HG03045 (cell line): Measurements from ENCODE around the gene ZNF724.
A peak's percentile ranks its signal among the peaks of the same experiment; 100 is the strongest.
"Not testable (repeated sequence)": the region's sequence is repeated elsewhere in the genome, so short reads cannot be mapped to it uniquely, and the experiment has no call there.

Experiments
- ATAC-seq: cut with Tn5 transposase; IDR thresholded peaks from one replicate; pipeline ENCODE4 v1.9.1; 2021; ENCODE audit warnings: mild to moderate bottlenecking, moderate library complexity; ENCODE audit not compliant: unreplicated experiment

ZNF724 gene

GRCh38 chr19:23249911-23250649, at the start of gene ZNF724:
TSS of gene ZNF724 (minus strand) at chr19:23250394. CDS start at chr19:23250242, 152 bp downstream.
- peak; percentile 99 for ATAC-seq

- no peak for ATAC-seq
These were observed 43.9 kb upstream of the ZNF724 start for GRCh38 chr19:23294141-23294540.

DNA sequence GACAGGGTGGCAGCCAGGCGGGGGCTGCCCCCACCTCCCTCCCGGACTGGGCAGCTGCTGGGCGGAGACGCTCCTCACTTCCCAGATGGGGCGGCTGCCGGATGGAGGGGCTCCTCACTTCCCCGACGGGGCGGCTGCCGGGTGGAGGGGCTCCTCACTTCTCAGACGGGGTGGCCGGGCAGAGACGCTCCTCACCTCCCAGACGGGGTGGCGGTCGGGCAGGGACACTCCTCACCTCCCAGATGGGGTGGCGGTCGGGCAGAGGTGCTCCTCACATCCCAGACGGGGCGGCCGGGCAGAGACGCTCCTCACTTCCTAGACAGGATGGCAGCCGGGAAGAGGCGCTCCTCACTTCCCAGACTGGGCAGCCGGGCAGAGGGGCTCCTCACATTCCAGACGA, 39.8 kb upstream of the ZNF724 start:
- ATAC-seq = not testable (repeated sequence)

DNA sequence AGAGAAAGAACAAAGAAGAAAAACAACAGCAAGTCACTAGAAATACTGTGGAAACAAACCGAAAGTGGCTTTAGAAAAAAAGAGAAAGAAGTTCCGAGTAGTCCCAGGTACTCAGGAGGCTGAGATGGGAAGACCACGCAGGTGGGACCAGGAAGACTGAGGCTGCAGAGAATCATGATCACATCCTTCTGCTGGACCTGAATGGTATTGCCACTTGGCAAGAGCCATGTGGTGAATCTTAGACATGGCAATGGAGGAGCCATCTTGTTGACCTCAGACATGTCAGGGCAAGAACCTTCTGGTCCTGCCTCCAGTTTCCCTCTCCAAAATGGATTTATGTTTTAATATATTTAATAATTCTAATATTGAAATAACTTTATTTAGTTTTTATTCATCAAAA, 37.4 kb upstream of the ZNF724 start:
- no peak for ATAC-seq

DNA sequence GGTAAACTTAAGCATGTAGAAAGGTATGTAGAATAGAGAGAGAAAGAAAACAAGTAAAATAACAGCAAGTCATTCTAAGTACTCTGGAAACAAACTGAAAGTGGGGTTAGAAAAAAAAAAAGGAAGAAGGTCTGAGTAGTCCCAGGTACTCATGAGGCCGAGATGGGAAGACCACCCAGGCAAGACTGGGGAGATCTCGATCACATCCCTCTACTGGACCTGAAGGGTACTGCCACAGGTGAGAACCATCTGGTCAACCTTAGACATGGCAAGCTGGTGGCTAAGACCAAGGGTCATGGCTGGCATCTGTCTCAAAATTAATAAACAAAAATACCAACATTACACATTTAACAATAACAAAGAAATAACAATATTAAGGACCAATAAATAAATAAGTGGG, 36.3 kb upstream of the ZNF724 start:
- no peak for ATAC-seq

- ATAC-seq = no peak
These were observed 35.8 kb upstream of the ZNF724 start for GRCh38 chr19:23285948-23286347.

DNA sequence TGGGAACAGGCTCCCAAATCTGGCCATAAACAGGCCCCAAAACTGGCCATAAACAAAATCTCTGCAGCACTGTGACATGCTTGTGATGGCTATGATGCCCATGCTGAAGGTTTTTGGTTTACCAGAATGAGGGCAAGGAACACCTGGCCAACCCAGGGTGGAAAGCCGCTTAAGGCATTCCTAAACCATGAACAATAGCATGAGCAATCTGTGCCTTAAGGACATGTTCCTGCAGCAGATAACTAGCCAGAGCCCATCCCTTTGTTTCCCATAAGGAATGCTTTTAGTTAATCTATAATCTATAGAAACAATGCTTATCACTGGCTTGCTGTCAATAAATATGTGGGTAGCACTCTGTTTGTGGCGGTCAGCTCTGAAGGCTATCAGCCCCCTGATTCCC, 35.1 kb upstream of the ZNF724 start:
- ATAC-seq = not testable (repeated sequence)

DNA sequence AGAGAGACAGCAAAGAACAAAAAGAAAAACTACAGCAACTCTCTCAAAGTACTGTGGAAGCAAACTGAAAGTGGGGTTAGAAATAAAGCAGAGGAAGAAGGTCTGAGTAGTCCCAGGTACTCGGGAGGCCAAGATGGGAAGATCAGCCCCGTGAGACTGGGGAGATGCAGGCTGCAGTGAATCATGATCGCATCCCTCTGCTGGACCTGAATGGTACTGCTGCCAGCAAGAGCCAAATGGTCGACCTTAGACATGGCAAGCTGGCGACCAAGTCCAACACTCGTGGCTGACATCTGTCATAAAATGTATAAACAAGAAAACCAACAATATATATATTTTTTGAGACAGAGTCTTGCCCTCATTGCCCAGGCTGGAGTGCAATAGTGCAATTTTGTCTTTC, 33.7 kb upstream of the ZNF724 start:
- ATAC-seq = no peak

DNA sequence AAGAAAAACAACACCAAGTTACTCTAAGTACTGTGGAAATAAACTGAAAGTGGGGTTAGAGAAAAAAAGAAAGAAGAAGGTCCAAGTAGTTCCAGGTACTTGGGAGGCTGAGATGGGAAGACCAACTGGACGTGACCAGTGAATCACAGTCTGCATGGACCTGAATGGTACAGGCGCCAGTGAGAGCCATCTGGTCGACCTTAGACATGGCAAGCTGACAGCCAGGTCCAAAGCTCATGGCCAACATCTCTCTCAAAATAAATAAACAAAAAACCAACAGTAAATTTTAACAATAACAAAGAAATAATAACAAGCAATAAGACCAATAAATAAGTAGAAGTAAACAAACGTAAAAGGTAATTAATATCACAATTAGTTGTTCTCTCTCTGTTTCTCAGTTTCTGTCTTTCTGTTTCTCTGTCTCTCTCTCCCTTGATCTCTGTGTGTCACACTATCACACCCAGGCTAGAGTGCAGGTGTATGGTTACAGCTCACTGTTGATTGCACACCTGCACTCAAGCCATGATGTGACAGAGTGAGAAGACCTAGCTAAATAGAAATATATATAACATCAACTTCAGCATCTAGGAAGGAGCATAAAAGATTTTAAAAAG, 31.6 kb upstream of the ZNF724 start:
- no peak for ATAC-seq

DNA sequence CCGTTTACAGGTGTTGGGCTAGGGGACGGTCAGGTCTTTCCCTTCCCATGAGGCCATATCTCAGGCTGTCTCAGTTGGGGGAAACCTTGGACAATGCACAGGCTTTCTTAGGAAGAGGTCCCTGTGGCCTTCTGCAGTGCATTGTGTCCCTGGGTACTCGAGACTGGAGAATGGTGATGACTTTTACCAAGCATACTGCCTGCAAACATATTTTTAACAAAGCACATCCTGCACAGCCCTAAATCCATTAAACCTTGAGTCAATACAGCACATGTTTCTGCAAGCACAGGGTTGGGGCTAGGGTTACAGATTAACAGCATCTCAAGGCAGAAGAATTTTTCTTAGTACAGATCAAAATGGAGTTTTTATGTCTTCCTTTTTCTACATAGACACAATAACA, 27.9 kb upstream of the ZNF724 start:
- not testable (repeated sequence) for ATAC-seq

DNA sequence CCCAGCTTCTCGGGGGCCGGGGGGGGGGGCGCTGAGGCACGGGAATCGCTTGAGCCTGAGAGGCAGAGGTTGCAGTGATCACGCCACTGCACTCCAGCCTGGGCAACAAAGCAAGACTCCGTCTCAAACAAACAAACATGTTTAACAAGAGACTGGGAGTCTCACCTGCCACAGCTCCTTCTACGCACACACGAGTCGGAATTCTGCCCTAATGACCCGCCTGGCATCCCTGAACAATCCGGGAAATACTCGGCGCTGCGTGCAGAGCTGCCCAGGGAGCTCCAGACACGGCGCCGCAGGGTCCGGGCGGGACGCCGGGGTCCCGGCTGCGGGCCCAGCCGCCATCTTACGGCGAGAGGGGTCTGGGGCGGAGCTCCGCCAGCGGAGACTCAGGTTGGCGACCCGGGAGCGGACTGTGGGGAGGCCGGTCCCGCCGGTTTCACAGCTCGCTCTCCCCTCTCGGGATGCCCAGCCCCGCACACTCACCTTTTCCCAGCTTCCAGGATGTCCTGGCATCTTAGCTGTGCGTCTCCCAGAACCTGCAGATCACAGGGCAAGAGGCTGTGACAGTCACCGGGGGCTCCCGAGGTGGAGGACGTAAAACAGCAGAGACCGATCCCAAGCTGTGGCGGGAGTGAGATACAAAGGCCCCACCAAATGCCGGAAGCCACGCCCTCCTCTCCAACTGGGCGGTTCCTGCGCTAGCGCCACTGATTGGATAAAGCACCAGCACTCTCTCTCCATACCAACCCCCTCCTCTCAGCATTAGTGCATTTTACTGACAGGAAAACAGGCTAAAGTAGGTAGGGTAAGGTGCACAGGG, 23.6 kb upstream of the ZNF724 start:
- ATAC-seq = peak; percentile 98

- no peak for ATAC-seq
These were observed 22.9 kb upstream of the ZNF724 start for GRCh38 chr19:23273022-23273589.

- no peak for ATAC-seq
These were observed 13.8 kb upstream of the ZNF724 start for GRCh38 chr19:23263870-23264590.

DNA sequence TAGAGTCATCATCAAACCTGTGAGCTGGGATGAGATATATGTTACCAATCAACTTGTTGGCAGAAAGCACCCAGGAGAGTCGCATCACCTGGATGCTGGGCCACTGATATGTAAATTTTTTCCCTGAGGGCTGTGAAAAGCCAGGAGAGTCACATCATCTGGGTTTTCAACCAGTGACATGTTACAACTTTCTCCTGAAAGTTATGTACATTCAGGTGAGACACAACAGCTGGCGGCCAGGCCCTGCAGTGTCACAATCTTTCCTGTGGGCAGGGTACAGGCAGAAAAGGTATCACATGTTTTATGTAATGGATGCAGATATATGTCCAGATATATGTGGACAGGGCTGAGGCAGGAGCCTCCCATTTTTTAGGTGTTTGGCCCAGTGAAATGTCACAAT, 13.2 kb upstream of the ZNF724 start:
- no peak for ATAC-seq

DNA sequence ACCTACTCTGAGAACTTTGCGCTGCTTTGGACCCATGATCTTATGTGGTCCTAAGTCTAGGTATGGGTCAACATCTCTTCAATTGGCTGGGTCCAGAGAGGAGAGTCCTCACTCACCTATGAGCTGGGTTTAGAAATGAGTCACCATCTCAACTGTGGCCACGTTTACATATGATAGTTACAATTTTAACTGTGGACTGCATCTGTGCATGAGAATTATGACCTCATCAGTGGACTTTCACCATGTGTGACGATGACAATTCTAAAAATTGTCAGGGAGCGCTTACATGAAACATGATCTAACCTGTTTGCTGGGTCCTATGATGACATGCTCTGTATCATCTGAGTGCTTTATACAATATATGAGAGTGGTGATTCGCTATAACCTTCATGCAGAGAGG, 12.7 kb upstream of the ZNF724 start:
- no peak for ATAC-seq

GRCh38 chr19:23261496-23262020, 11.4 kb upstream of the ZNF724 start:
- ATAC-seq = no peak

GRCh38 chr19:23260956-23261355, 10.8 kb upstream of the ZNF724 start:
- no peak for ATAC-seq

DNA sequence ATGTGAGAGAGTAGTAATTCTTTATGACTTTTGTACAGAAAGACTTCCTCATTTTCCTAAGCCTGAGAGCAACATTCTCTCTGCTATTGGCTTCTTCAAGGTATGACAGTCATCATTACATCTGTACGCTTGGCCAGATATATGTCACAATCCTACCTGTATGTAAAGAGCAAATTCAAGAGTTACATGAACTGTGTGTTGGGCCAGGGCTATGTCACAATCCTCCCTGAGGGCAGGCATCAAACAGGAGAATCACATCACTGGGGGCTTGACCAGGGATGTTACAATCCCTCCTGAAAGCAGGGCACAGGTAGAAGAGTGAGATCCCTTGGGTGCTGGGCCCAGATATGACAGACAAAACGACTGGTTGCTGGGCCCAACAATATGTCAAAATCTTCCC, 9.8 kb upstream of the ZNF724 start:
- ATAC-seq = no peak

- no peak for ATAC-seq
These were observed 5.5 kb upstream of the ZNF724 start for GRCh38 chr19:23255700-23256099.

DNA sequence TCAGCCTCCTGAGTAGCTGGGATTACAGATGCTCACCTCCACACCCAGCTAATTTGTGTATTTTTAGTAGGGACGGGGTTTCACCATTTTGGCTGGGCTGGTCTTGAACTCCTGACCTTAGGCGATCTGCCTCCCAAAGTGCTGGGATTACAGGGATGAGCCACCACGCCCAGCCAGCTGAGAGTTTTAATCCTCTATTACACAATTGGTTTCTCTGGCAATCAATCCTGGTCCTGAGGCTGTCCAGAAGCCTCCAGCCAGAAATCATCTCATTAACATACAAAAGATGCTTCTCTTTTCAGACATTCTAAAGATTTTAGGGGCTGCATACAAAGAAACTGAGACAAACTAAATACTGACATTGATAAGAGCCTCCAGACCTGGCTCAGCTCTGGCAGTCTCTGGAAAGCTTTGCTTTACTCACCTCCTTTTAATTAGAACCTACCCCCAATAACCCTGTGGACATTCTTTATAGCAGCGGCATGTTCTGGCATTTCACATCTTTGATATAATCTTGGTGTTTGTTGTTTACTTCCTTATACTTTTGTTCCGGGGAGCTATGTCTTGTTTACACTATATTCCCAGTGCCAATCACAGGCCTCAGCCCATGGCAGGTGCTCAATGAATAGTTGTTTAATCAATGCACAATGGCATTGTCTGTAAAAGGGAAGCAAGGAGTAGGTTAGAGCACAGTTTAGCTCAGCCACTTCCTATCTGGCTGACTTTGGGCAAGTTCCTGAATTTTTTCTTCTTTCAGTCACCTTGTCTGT, 4.1 kb upstream of the ZNF724 start:
- no peak for ATAC-seq
